ENCODE results near the gene TRPM3.

TRPM3 gene

GRCh38 chr9:70589571-70590314 is 531.7 kb downstream of the TRPM3 start:
- DNase-seq (ENCODE audit: low read depth in 3 of 3, low spot score in 1 of 3), result no peak

DNA sequence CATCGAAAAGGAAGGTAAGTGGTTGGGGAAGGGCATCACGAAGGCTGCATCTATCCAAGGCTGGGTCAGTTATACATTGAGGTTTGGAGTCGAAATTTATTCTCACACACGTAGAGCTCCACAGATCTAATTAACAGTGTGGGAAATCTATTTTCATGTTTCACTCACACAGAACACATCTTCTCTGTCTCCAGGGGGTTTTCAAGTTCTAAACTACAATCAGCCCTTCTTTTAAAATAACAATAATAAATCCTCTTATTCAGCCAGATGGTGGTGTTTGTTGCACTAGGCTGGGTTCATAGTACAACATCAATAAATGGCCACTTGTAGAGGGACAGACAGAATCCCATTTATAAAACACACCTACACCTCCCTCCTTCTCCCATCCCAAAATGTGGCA is 532.4 kb downstream of the TRPM3 start:
- no peak for DNase-seq (ENCODE audit: low read depth in 3 of 3, low spot score in 1 of 3)

DNA sequence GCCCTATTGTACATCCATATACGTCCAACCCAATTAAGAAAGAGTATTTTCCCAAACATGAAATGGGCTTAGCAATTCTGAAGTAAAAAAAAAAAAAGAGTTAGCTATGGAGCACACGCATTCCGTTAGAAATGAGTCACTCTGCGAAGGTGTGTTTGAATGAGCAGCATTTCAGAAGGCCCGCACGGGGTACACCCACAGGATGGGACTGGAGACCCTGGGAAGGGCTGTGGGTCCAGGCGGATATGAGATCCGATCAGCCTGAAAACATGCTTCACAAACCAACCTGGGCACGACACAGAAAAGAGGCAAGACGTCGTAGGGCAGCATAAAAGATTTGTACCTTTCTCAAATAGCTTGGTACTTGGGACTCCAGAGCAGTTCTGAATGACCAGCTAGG is 533.0 kb downstream of the TRPM3 start:
- no peak for DNase-seq (ENCODE audit: low read depth in 3 of 3, low spot score in 1 of 3)

- no peak for DNase-seq (ENCODE audit: low read depth in 3 of 3, low spot score in 1 of 3)
These were observed 534.2 kb downstream of the TRPM3 start for GRCh38 chr9:70587201-70587600.

DNA sequence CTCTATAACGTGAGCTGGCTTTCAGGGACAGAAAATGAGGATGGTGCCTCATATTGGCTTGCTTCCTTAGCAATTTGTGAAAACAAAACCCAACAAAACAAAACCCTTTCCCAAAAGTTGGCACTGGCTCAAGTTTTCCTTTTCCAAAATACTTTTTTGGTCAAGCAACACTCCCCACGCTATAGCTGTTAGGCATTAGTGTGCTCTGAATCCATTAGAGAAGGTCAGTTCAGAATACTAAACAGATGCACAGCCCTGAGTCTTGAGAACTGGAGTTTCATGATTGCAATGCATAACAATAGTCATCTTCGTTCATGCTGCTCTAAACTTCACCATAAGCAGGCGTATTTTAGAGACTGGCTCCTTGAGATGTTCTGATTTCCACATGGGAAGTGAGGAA is 534.9 kb downstream of the TRPM3 start:
- no peak for DNase-seq (ENCODE audit: low read depth in 3 of 3, low spot score in 1 of 3)

GRCh38 chr9:70581955-70582350 is 539.5 kb downstream of the TRPM3 start:
- no peak for DNase-seq (ENCODE audit: low read depth in 3 of 3, low spot score in 1 of 3)

DNA sequence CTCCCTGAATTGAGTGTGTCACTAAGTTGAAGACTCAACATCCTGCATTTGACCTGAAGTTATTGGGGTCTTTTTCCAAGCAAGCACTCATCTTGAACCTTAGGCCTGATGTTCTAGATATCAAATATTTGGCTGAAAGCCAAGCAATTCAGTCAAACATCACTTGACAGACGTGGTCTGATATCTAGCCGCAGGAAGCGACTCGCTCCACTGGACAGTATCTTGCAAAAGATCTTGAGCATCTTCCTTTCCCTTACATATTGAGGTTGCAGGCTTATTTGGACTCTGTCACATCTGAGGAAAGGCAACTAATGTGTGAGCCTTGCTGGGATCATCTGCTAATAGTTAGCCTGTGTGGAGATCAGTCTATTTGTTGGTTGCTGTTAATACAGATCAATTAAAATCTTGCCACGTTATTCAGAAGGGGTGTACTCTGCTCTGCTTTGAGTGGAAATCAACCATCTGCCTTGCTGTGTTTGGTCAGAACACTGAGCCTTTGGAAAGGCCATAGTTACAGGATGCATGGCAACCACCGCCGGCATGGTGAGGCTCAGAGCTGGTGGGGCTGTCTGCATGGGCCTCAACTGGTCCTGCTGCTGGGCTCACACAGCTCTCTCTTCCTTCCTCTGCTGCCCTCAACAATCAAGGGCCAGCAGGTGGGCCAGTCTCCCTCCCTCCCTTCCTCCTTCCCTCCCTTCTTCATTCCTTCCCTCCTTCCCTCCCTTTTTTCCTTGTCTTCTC is 540.0 kb downstream of the TRPM3 start:
- DNase-seq (ENCODE audit: low read depth in 3 of 3, low spot score in 1 of 3), result no peak

GRCh38 chr9:70580606-70581195 is 540.7 kb downstream of the TRPM3 start:
- DNase-seq (ENCODE audit: low read depth in 3 of 3, low spot score in 1 of 3), result no peak

- no peak for DNase-seq (ENCODE audit: low read depth in 3 of 3, low spot score in 1 of 3)
These were observed 541.7 kb downstream of the TRPM3 start for GRCh38 chr9:70579686-70580085.

- DNase-seq (ENCODE audit: low read depth in 3 of 3, low spot score in 1 of 3), result no peak
These were observed 542.7 kb downstream of the TRPM3 start for GRCh38 chr9:70578720-70579119.

DNA sequence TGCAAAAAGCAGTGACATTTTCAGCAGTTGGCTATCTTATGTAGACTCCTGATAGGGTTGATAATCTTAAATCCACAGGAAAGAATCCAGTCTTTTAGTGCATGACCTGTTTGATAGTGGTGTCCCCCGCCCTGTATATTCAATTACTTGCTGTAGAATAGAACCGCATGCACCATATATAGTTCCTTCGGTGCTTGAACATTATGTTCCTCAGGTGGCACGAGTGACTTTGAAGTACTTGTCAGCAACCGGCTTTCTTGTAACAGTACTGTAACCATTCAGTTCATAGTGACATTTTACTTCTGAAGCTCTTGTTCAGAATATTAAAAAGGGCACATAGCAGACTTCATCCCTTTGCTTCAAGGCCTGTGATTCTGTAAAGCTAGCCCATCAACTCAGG is 543.8 kb downstream of the TRPM3 start:
- no peak for DNase-seq (ENCODE audit: low read depth in 3 of 3, low spot score in 1 of 3)

DNA sequence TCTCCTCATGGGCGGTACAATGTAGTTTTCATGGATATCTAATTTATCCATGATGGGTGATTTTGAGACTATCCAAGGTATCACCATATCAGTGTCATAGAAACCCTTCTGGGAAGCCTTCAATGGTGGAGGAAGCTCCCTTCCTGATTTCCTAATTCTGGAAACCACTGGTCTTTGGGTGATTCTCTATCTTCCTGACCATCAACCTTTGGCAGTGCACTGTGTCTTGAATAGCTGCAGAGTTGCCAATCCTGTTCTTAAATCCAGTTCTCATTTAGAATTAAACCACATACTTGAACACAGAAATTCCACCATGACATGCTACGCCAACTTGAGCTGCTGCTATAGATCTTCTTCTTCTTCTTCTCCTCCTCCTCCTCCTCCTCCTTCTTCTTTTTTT is 545.3 kb downstream of the TRPM3 start:
- no peak for DNase-seq (ENCODE audit: low read depth in 3 of 3, low spot score in 1 of 3)

- no peak for DNase-seq (ENCODE audit: low read depth in 3 of 3, low spot score in 1 of 3)
These were observed 547.1 kb downstream of the TRPM3 start for GRCh38 chr9:70574151-70574837.

DNA sequence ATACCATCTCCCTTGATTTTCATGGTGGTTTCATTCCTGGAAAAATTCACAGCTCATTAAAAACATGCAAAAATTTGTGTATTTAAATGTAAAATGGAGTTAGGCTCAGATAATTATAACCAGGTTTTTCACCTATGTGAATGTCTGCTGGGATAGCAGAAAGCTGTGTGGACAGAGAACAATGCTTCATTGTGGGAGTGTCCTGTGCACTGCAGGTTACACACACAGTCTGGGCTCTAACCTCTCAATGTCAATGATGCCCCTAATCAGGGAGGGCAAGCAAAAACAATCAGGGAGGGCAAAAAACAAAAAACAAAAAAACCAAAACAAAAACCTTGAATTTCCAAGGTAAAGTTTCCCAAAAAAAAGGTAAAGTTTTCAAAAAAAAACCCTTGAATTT is 548.1 kb downstream of the TRPM3 start:
- no peak for DNase-seq (ENCODE audit: low read depth in 3 of 3, low spot score in 1 of 3)

DNA sequence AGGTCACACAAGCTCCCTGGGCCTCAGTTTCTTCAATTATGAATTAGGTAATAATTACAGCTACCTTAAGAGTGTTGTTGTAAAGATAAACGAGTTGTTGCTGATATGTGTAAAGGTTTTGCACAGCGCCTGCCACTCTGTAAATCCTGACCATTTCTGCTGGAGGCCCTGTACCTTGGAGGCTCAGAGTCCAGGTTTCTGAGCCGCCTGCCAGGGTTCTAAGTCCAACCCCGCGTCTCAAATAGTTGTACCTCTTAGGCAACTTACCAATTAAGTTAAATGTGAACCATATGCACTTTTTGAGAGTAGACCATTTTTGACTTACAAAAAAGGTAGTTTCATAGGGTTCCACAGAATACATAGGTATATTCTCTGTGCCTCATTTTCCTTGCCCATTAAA is 550.2 kb downstream of the TRPM3 start:
- DNase-seq (ENCODE audit: low read depth in 3 of 3, low spot score in 1 of 3), result no peak

DNA sequence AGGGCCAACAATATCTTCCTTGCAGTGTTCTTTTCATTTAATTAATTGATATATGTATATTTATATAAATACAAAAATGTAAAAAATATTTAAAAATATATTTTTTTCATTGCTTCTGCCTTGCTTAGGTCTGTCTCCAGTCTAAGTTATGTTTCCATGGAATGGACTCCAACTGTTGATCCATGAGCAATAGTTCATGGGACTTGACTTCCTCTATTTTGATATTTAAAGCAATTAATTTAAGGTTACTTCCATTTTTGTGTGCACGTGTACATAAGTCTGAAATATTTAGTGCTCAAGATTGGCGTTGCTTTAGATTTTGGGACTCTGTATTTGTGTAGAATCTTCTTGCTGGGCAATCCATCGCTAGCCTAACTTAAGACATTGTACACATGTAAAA is 551.6 kb downstream of the TRPM3 start:
- no peak for DNase-seq (ENCODE audit: low read depth in 3 of 3, low spot score in 1 of 3)

- no peak for DNase-seq (ENCODE audit: low read depth in 3 of 3, low spot score in 1 of 3)
These were observed 552.2 kb downstream of the TRPM3 start for GRCh38 chr9:70569070-70569772.

DNA sequence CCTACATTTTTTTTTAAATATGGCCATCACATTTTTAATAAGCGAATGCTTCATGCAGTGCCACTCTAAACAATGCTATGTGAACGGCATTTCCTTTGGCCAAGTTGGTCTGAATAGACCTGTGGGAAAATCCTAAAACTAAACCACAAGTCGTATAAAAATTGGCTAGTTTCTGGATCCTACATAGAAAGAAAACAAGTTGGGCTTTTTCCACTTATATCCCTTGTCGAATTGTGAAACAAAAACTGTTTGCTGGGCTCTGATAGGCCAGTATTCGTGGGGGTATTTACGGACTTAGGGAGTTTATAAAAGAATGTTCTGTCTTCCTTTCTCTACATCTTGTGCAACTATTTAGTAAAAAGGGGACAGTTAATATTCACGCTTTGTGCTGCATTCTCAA is 553.9 kb downstream of the TRPM3 start:
- no peak for DNase-seq (ENCODE audit: low read depth in 3 of 3, low spot score in 1 of 3)

- DNase-seq (ENCODE audit: low read depth in 3 of 3, low spot score in 1 of 3), result no peak
These were observed 554.7 kb downstream of the TRPM3 start for GRCh38 chr9:70566751-70567150.

DNA sequence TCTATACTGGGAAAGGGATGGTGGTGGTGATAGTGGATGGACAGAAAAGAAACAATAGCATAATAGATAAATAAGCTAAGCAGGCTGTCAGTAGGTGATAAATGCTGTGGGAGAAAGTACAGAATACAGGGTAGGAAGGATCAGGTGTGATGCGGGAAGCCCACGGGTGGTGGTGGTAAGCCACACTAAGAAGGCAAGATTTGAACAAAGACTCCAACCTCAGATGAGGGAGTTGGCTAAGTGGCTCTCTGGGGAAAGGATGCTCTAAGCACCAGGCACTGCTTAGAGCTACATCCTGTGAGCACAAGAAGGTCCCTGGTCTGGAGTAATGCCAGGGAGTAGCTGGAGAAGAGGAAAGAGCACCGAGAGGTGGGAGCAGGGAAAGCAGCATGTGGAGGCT is 555.4 kb downstream of the TRPM3 start:
- no peak for DNase-seq (ENCODE audit: low read depth in 3 of 3, low spot score in 1 of 3)
